Activated naive CD4-positive, alpha-beta T cell treated with anti-CD3 and anti-CD28 coated beads for 36 hours (primary cell): Measurements from ENCODE around the gene FBF1. TPM values are rescaled to one million over a fixed set of nuclear protein-coding genes. Genes with fewer than 3 reads are reported as not detected.
A peak's percentile ranks its signal among the peaks of the same experiment; 100 is the strongest.

Source experiments
- CTCF ChIA-PET: fragments of 350-600 bp; sonication (Branson Sonifier 250); formaldehyde crosslinking; loops from one replicate; lab custom pipeline; 2021; ENCODE audit warnings: antibody characterized with exemption; lab: Charles Lee
- DNase-seq: peaks from one replicate; pipeline ENCODE4 v3.0.0-alpha.2; 2020
- H3K27ac Mint-ChIP-seq: one replicate; pipeline ENCODE4 v1.8.0; 2021; ENCODE audit warnings: mild to moderate bottlenecking, mixed read lengths
- H3K27me3 Mint-ChIP-seq: one replicate; pipeline ENCODE4 v1.8.0; 2021; ENCODE audit warnings: low read depth, mixed read lengths
- H3K36me3 Mint-ChIP-seq: one replicate; pipeline ENCODE4 v1.8.0; 2021; ENCODE audit warnings: low read depth, mixed read lengths
- H3K4me1 Mint-ChIP-seq: one replicate; pipeline ENCODE4 v1.8.0; 2021; ENCODE audit warnings: low read depth, mixed read lengths
- H3K4me3 Mint-ChIP-seq: one replicate; pipeline ENCODE4 v1.8.0; 2021; ENCODE audit warnings: mild to moderate bottlenecking, moderate library complexity, mixed read lengths
- H3K9me3 Mint-ChIP-seq: one replicate; pipeline ENCODE4 v1.8.0; 2021; ENCODE audit warnings: mixed read lengths
- intact Hi-C: fragments of 100-400 bp; cut with micrococcal nuclease; formaldehyde crosslinking; loops from one replicate; pipeline ENCODE4 v1.15.1; 2023
- total RNA-seq, 2 experiments: library from RNA; stranded (reverse); gene quantifications; one replicate each; pipeline ENCODE4 v1.2.3, GENCODE V29; 2021

The FBF1 gene
- total RNA-seq, 2 experiments from 2014 or later: 20.7 to 21.0 TPM

- Mint-ChIP-seq H3K9me3 (no peaks in the 10 kb centered on the region), H3K27me3 (no peaks in the 10 kb centered on the region), H3K36me3 (peaks cover 6% of the 10 kb centered on the region), H3K27ac (no peak overlapping the region), H3K4me3 (no peak overlapping the region), H3K4me1 (no peaks in the 10 kb centered on the region)
- CTCF ChIA-PET: interaction anchor here (1.0 to 1.1 kb wide), 2 partner anchors 83 to 376 kb away, joined by 3 read pairs; no protein-coding TSS in a partner anchor
- intact Hi-C loops: no loop called here
- no peak for DNase-seq
Observed at GRCh38 chr17:75922173-75922961, 18.5 kb downstream of the FBF1 start.

- Mint-ChIP-seq H3K27me3 (no peaks in the 10 kb centered on the region), H3K9me3 (no peaks in the 10 kb centered on the region), H3K4me3 (no peak overlapping the region), H3K36me3 (peaks cover 8% of the 10 kb centered on the region), H3K4me1 (no peaks in the 10 kb centered on the region), H3K27ac (no peak overlapping the region)
- DNase-seq: no peak
- CTCF ChIA-PET: interaction anchor here (1.1 kb wide), 1 partner anchor 84 kb away, joined by 3 read pairs; no protein-coding TSS in a partner anchor
- intact Hi-C loops: no loop called here
Observed at GRCh38 chr17:75921596-75921995, 19.2 kb downstream of the FBF1 start.

- CTCF ChIA-PET: interaction anchor here (1.0 to 1.1 kb wide), 2 partner anchors 42 to 84 kb away, joined by 4 read pairs; partner anchors contain the start of gene TRIM47
- Mint-ChIP-seq H3K27me3 (no peaks in the 10 kb centered on the region), H3K36me3 (peaks cover 6% of the 10 kb centered on the region), H3K9me3 (no peaks in the 10 kb centered on the region), H3K27ac (no peak overlapping the region), H3K4me1 (no peaks in the 10 kb centered on the region), H3K4me3 (no peak overlapping the region)
- DNase-seq: no peak
- intact Hi-C loops: no loop called here
Observed at GRCh38 chr17:75920045-75920560, 20.7 kb downstream of the FBF1 start.

GRCh38 chr17:75919611-75920010 lies 21.2 kb downstream of the FBF1 start:
- H3K4me1 Mint-ChIP-seq: no peaks in the 10 kb centered on the region
- no peak for DNase-seq
- H3K27ac Mint-ChIP-seq: no peak overlapping the region
- no peaks in the 10 kb centered on the region for H3K9me3 Mint-ChIP-seq
- H3K4me3 Mint-ChIP-seq: no peak overlapping the region
- intact Hi-C loops: no loop called here
- CTCF ChIA-PET: interaction anchor here (1.0 to 1.1 kb wide), 2 partner anchors 41 to 85 kb away, joined by 4 read pairs; partner anchors contain the start of gene TRIM47
- H3K36me3 Mint-ChIP-seq: peaks cover 6% of the 10 kb centered on the region
- no peaks in the 10 kb centered on the region for H3K27me3 Mint-ChIP-seq

GRCh38 chr17:75917917-75918445 lies 22.9 kb downstream of the FBF1 start:
- Mint-ChIP-seq H3K4me1 (no peaks in the 10 kb centered on the region), H3K4me3 (no peak overlapping the region), H3K36me3 (peaks cover 6% of the 10 kb centered on the region), H3K9me3 (no peaks in the 10 kb centered on the region), H3K27ac (no peak overlapping the region), H3K27me3 (no peaks in the 10 kb centered on the region)
- DNase-seq: no peak
- CTCF ChIA-PET: no interaction called here
- intact Hi-C loops: no loop called here

GRCh38 chr17:75917141-75917916 lies 23.5 kb downstream of the FBF1 start:
- intact Hi-C loops: no loop called here
- DNase-seq: no peak
- H3K27ac Mint-ChIP-seq: no peak overlapping the region
- H3K4me1 Mint-ChIP-seq: no peaks in the 10 kb centered on the region
- no peak overlapping the region for H3K4me3 Mint-ChIP-seq
- peaks cover 4% of the 10 kb centered on the region for H3K36me3 Mint-ChIP-seq
- CTCF ChIA-PET: interaction anchor here (1.9 to 2.2 kb wide), 2 partner anchors 10 to 97 kb away, joined by 4 to 11 read pairs; no protein-coding TSS in a partner anchor
- no peaks in the 10 kb centered on the region for H3K9me3 Mint-ChIP-seq
- no peaks in the 10 kb centered on the region for H3K27me3 Mint-ChIP-seq

GRCh38 chr17:75915268-75915667 lies 25.6 kb downstream of the FBF1 start:
- CTCF ChIA-PET: interaction anchor here (1.4 to 2.2 kb wide), 2 partner anchors 12 to 91 kb away, joined by 4 to 11 read pairs; no protein-coding TSS in a partner anchor
- DNase-seq: no peak
- Mint-ChIP-seq H3K9me3 (no peaks in the 10 kb centered on the region), H3K4me3 (no peak overlapping the region), H3K36me3 (peaks cover 4% of the 10 kb centered on the region), H3K27ac (no peak overlapping the region), H3K4me1 (no peaks in the 10 kb centered on the region), H3K27me3 (no peaks in the 10 kb centered on the region)
- intact Hi-C loops: no loop called here

GRCh38 chr17:75914643-75915267 lies 26.1 kb downstream of the FBF1 start:
- no peak for DNase-seq
- H3K27me3 Mint-ChIP-seq: no peaks in the 10 kb centered on the region
- no peak overlapping the region for H3K4me3 Mint-ChIP-seq
- intact Hi-C loops: no loop called here
- peaks cover 4% of the 10 kb centered on the region for H3K36me3 Mint-ChIP-seq
- CTCF ChIA-PET: interaction anchor here (0.6 to 2.2 kb wide), 2 partner anchors 13 to 39 kb away, joined by 3 to 11 read pairs; no protein-coding TSS in a partner anchor
- no peaks in the 10 kb centered on the region for H3K4me1 Mint-ChIP-seq
- H3K9me3 Mint-ChIP-seq: no peaks in the 10 kb centered on the region
- H3K27ac Mint-ChIP-seq: no peak overlapping the region

GRCh38 chr17:75913537-75914210 lies 27.2 kb downstream of the FBF1 start:
- H3K4me1 Mint-ChIP-seq: peaks cover 3% of the 10 kb centered on the region
- H3K27me3 Mint-ChIP-seq: no peaks in the 10 kb centered on the region
- no peaks in the 10 kb centered on the region for H3K9me3 Mint-ChIP-seq
- CTCF ChIA-PET: interaction anchor here (0.6 kb wide), 1 partner anchor 41 kb away, joined by 3 read pairs; no protein-coding TSS in a partner anchor
- H3K36me3 Mint-ChIP-seq: peaks cover 4% of the 10 kb centered on the region
- intact Hi-C loops: no loop called here
- no peak overlapping the region for H3K4me3 Mint-ChIP-seq
- no peak overlapping the region for H3K27ac Mint-ChIP-seq
- DNase-seq: no peak

GRCh38 chr17:75910699-75911098 lies 30.1 kb downstream of the FBF1 start:
- H3K4me1 Mint-ChIP-seq: peaks cover 8% of the 10 kb centered on the region
- intact Hi-C loops: no loop called here
- CTCF ChIA-PET: interaction anchor here (0.7 to 2.9 kb wide), 6 partner anchors 17 to 110 kb away, joined by 3 to 16 read pairs (median 4); partner anchors contain the start of gene CDK3
- no peak overlapping the region for H3K27ac Mint-ChIP-seq
- no peaks in the 10 kb centered on the region for H3K36me3 Mint-ChIP-seq
- no peak for DNase-seq
- no peaks in the 10 kb centered on the region for H3K27me3 Mint-ChIP-seq
- H3K4me3 Mint-ChIP-seq: no peak overlapping the region
- H3K9me3 Mint-ChIP-seq: no peaks in the 10 kb centered on the region

- Mint-ChIP-seq H3K4me3 (no peak overlapping the region), H3K27ac (peak overlapping the region; percentile 50), H3K36me3 (no peaks in the 10 kb centered on the region), H3K9me3 (no peaks in the 10 kb centered on the region), H3K4me1 (peaks cover 12% of the 10 kb centered on the region), H3K27me3 (no peaks in the 10 kb centered on the region)
- CTCF ChIA-PET: interaction anchor here (1.0 to 2.9 kb wide), 6 partner anchors 86 to 488 kb away, joined by 3 to 16 read pairs (median 4); partner anchors contain the start of gene CDK3
- DNase-seq: no peak
- intact Hi-C loops: loop anchor here (10.0 kb wide), 2 partner anchors 275 to 475 kb away; partner anchors contain the start of gene SPHK1
Observed at GRCh38 chr17:75909812-75910274, 31.0 kb downstream of the FBF1 start.
